Sigmoid colon (tissue), 7 donors: ENCODE results near the gene AADACL2. TPM values are rescaled to one million over a fixed set of nuclear protein-coding genes. Genes with fewer than 3 reads are reported as not detected.
"Not testable (repeated sequence)": the region's sequence is repeated elsewhere in the genome, so short reads cannot be mapped to it uniquely, and the experiment has no call there.

ENCODE experiments used
- DNase-seq: peaks from one replicate; pipeline ENCODE4 v3.0.0-alpha.2; 2019
- H3K27ac ChIP-seq, 4 donors: fragments of 200-600 bp; sonication (generic); one replicate each; pipeline ENCODE4 v1.5.1; 2016 to 2019; ENCODE audit warnings: mild to moderate bottlenecking in 1 of 4
- H3K27me3 ChIP-seq, 3 donors: fragments of 200-600 bp; sonication (generic); one replicate each; pipeline ENCODE4 v1.5.1; 2019; ENCODE audit warnings: mild to moderate bottlenecking in 1 of 3
- H3K36me3 ChIP-seq, 4 donors: fragments of 200-600 bp; sonication (generic); one replicate each; pipeline ENCODE4 v1.5.1; 2016 to 2019
- H3K4me1 ChIP-seq, 4 donors: fragments of 200-600 bp; sonication (generic); one replicate each; pipeline ENCODE4 v1.5.1; 2017 to 2019
- H3K4me3 ChIP-seq, 4 donors: fragments of 200-600 bp; sonication (generic); one replicate each; pipeline ENCODE4 v1.5.1; 2017 to 2019; ENCODE audit warnings: mild to moderate bottlenecking in 2 of 4, moderate library complexity in 1 of 4
- H3K9me3 ChIP-seq, 4 donors: fragments of 200-600 bp in 3 of 4; sonication (generic) in 3 of 4; one replicate each; pipeline versions ENCODE4 v1.5.1 to v1.6.1; 2013 to 2019
- CTCF ChIP-seq, 4 experiments: fragments of 450-650 bp in 3 of 4; fragments of 200-600 bp in 1 of 4; IDR thresholded peaks; one replicate each; pipeline ENCODE4 v1.5.1; 2016 to 2019; ENCODE audit warnings: antibody characterized with exemption in 4 of 4, mild to moderate bottlenecking in 3 of 4, moderate library complexity in 2 of 4
- EP300 ChIP-seq, 4 donors: sonication (generic); formaldehyde crosslinking; IDR thresholded peaks; one replicate each; pipeline ENCODE4 v1.6.1; 2017; ENCODE audit warnings: antibody characterized with exemption in 4 of 4
- POLR2A ChIP-seq, 2 donors: fragments of 450-650 bp; IDR thresholded peaks; one replicate each; pipeline ENCODE4 v1.6.1; 2016; ENCODE audit warnings: antibody characterized with exemption in 2 of 2, mild to moderate bottlenecking in 2 of 2, moderate library complexity in 2 of 2
- POLR2AphosphoS5 ChIP-seq, 4 donors: sonication (generic); formaldehyde crosslinking; IDR thresholded peaks; one replicate each; pipeline ENCODE4 v1.6.1; 2017; ENCODE audit warnings: antibody characterized with exemption in 4 of 4
- WGBS, 2 donors: extraction: QIAGEN DNeasy Blood & Tissue Kit; methylation state at CpG; one replicate each; pipeline ENCODE4 v1.1.7; 2013; 5-methylcytosine and 5-hydroxymethylcytosine counted together
- intact Hi-C: fragments of 100-400 bp; cut with DNase I; formaldehyde crosslinking; loops from one replicate; pipeline ENCODE4 v1.15.1; 2023
- polyA plus RNA-seq, 3 donors: library from polyadenylated mRNA; stranded (reverse); fragments of 200-250 nt; gene quantifications; one replicate each; pipeline ENCODE4 v1.2.3, GENCODE V29; 2013
- total RNA-seq, 4 donors: library from RNA; depleted of rRNA; stranded (reverse); fragments of >200 nt; gene quantifications; one replicate each; pipeline ENCODE4 v1.1.0, GENCODE V29; 2016
- donor health status: healthy with polysubstance abuse.
- donor health status: Bipolar disorder and iron deficiency.
- donor health status: healthy.

The AADACL2 gene
- total and polyA plus RNA-seq, 7 donors, result 0.03 TPM; not detected in 6

- intact Hi-C loops, result no loop called here
- no peak for TF ChIP-seq EP300 (IDR thresholded peaks at IDR 0.05)
- no peak for TF ChIP-seq POLR2A (IDR thresholded peaks at IDR 0.05)
- TF ChIP-seq POLR2AphosphoS5 (IDR thresholded peaks at IDR 0.05), result no peak
- no peak for TF ChIP-seq CTCF (IDR thresholded peaks at IDR 0.05)
- Histone ChIP-seq H3K4me1 (no peaks in the 10 kb centered on the region), H3K36me3 (no peaks in the 10 kb centered on the region), H3K9me3 (no peaks in the 10 kb centered on the region), H3K4me3 (no peak overlapping the region), H3K27me3 (no peaks in the 10 kb centered on the region), H3K27ac (no peak overlapping the region)
- no peak for DNase-seq
- WGBS, 2 donors, result 81 to 84% methylated on average over 2 of the region's 2 CpGs
These were observed 44.2 kb downstream of the AADACL2 start for GRCh38 chr3:151777880-151778279.

- TF ChIP-seq CTCF (IDR thresholded peaks at IDR 0.05) (no peak), POLR2A (IDR thresholded peaks at IDR 0.05) (no peak), POLR2AphosphoS5 (IDR thresholded peaks at IDR 0.05) (no peak), EP300 (IDR thresholded peaks at IDR 0.05) (no peak)
- Histone ChIP-seq H3K27ac (no peak overlapping the region), H3K9me3 (no peaks in the 10 kb centered on the region), H3K27me3 (no peaks in the 10 kb centered on the region), H3K36me3 (no peaks in the 10 kb centered on the region), H3K4me1 (no peaks in the 10 kb centered on the region), H3K4me3 (no peak overlapping the region)
- no peak for DNase-seq
- intact Hi-C loops, result no loop called here
These were observed 53.9 kb downstream of the AADACL2 start for GRCh38 chr3:151787626-151788025.

- TF ChIP-seq EP300 (IDR thresholded peaks at IDR 0.05) (no peak), POLR2AphosphoS5 (IDR thresholded peaks at IDR 0.05) (no peak), POLR2A (IDR thresholded peaks at IDR 0.05) (no peak), CTCF (IDR thresholded peaks at IDR 0.05) (no peak)
- Histone ChIP-seq H3K4me3 (no peak overlapping the region), H3K36me3 (no peaks in the 10 kb centered on the region), H3K4me1 (no peaks in the 10 kb centered on the region), H3K9me3 (no peaks in the 10 kb centered on the region), H3K27ac (no peak overlapping the region), H3K27me3 (no peaks in the 10 kb centered on the region)
- intact Hi-C loops, result no loop called here
- 50 to 69% methylated on average over 2 of the region's 2 CpGs for WGBS, 2 donors
- no peak for DNase-seq
These were observed 54.7 kb downstream of the AADACL2 start for GRCh38 chr3:151788401-151788800.

GRCh38 chr3:151789853-151790463, 56.2 kb downstream of the AADACL2 start:
- 21 to 63% methylated on average over 1 of the region's 1 CpG for WGBS, 2 donors
- intact Hi-C loops, result no loop called here
- Histone ChIP-seq H3K4me3 (no peak overlapping the region), H3K27me3 (no peaks in the 10 kb centered on the region), H3K9me3 (no peaks in the 10 kb centered on the region), H3K27ac (no peak overlapping the region), H3K4me1 (no peaks in the 10 kb centered on the region), H3K36me3 (no peaks in the 10 kb centered on the region)
- no peak for DNase-seq
- no peak for TF ChIP-seq POLR2A (IDR thresholded peaks at IDR 0.05)
- no peak for TF ChIP-seq EP300 (IDR thresholded peaks at IDR 0.05)
- no peak for TF ChIP-seq CTCF (IDR thresholded peaks at IDR 0.05)

- H3K4me1 ChIP-seq, H3K36me3 ChIP-seq, intact Hi-C loops, H3K27me3 ChIP-seq, H3K27ac ChIP-seq, H3K9me3 ChIP-seq, H3K4me3 ChIP-seq, DNase-seq: not testable (repeated sequence)
- 96 to 98% methylated on average over 2 of the region's 2 CpGs for WGBS, 2 donors
These were observed 57.0 kb downstream of the AADACL2 start for GRCh38 chr3:151790763-151791162.
